Hepatocyte (in vitro differentiated cells): ENCODE measurements around the gene CHD9.

Experiments
- EZH2 ChIP-seq: fragments of 200-600 bp; sonication (generic); IDR thresholded peaks from 2 replicates; pipeline ENCODE4 v1.6.1; 2016; ENCODE audit warnings: antibody characterized with exemption, mild to moderate bottlenecking, borderline replicate concordance
- TF ChIP-seq, protein P1 (sequence below): fragments of 200-600 bp; sonication (generic); IDR thresholded peaks from 2 replicates; pipeline ENCODE4 v1.5.1; 2016; ENCODE audit warnings: antibody characterized with exemption, mild to moderate bottlenecking; ENCODE audit not compliant: poor library complexity

DNA sequence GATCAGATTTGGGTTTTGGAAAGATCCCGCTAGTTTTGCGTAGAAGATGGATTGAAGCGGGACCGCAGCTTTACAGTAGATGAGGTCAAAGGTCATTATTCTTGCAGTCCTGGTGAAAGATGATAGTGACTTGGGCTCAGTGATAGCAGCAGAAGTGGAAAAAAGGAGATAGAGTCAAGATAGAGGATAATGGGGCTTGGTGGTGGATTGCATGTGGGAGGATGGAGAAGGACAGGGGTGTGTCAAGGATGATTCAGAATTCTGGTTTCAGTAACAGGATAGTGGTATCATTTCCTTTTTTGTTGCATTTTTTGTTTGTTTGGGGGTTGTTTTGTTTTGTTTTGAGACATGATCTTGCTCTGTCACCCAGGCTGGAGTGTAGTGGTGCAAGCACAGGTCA, 30.7 kb upstream of the CHD9 start:
- TF ChIP-seq, protein P1, sequence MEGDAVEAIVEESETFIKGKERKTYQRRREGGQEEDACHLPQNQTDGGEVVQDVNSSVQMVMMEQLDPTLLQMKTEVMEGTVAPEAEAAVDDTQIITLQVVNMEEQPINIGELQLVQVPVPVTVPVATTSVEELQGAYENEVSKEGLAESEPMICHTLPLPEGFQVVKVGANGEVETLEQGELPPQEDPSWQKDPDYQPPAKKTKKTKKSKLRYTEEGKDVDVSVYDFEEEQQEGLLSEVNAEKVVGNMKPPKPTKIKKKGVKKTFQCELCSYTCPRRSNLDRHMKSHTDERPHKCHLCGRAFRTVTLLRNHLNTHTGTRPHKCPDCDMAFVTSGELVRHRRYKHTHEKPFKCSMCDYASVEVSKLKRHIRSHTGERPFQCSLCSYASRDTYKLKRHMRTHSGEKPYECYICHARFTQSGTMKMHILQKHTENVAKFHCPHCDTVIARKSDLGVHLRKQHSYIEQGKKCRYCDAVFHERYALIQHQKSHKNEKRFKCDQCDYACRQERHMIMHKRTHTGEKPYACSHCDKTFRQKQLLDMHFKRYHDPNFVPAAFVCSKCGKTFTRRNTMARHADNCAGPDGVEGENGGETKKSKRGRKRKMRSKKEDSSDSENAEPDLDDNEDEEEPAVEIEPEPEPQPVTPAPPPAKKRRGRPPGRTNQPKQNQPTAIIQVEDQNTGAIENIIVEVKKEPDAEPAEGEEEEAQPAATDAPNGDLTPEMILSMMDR, result no peak
- no peak for TF ChIP-seq EZH2
